ENCODE measurements around the gene TSPAN1.

The TSPAN1 gene

DNA sequence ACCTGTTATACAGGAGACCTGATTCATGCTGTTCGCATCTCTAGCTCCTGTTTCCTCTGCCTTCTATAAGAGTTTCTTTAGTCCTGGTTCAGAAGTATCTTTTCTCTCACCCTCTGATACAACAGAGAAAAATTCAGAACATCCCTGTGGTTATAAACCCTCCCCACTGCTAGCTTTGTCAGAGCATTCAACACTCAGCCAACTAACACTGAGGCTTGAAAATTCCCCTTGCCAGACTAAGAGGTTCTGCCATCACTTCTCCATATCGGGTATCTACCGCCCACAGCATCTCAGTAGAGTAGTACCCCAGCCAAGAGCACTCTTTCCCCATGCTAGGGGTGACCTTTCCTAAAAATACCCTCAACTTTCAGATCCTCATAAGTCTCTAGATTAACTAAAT is 22.9 kb upstream of the TSPAN1 start:
- DNase-seq (no peak), ATAC-seq (no peak)
- no peak overlapping the region for H3K27ac Mint-ChIP-seq
- no peaks in the 10 kb centered on the region for H3K9me3 Mint-ChIP-seq
- H3K36me3 Mint-ChIP-seq (ENCODE audit: low read depth): no peaks in the 10 kb centered on the region
- no peaks in the 10 kb centered on the region for H3K4me1 Mint-ChIP-seq
- no peak overlapping the region for H3K4me3 Mint-ChIP-seq
- H3K27me3 Mint-ChIP-seq: no peaks in the 10 kb centered on the region

DNA sequence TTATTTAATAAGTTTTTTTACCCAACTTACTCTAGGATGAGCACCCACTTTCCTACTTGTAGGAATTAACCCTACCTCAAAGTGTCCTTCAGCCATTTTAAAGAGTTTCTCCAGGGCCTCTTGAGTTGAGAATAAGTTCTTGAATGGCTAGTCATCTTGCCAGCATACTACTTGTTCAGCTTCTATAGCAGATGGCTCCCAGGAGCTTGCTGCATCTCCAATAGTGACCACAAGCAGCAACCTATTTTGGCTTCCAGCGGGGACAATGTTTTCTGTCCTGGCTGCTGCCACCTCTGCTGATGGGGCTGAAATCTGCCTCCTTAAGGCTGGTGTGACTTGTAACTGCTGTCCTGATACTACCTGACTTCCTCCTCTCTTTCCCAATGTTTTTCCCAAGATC is 21.7 kb upstream of the TSPAN1 start:
- H3K27me3 Mint-ChIP-seq: no peaks in the 10 kb centered on the region
- H3K36me3 Mint-ChIP-seq (ENCODE audit: low read depth): no peaks in the 10 kb centered on the region
- no peaks in the 10 kb centered on the region for H3K4me1 Mint-ChIP-seq
- DNase-seq: no peak
- no peak for ATAC-seq
- H3K4me3 Mint-ChIP-seq: no peak overlapping the region
- no peaks in the 10 kb centered on the region for H3K9me3 Mint-ChIP-seq
- H3K27ac Mint-ChIP-seq: no peak overlapping the region

DNA sequence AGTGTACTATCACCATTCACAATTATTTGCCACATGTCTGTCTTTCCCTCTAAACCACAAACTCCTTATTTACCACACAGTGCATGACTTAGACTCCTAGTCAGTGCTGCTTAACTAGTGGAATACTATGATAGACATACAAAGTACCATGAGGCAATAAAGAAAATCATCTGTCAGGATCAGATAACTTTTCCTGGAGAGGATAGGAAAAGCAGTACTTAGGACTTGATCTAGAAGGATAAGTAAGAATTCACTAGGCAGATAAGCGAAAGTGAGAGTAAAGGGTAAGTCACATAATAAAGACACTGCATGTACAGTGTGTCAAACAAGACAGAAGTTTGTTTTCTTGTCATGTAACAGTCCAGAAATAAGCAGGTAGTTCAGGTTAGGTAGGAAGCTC is 21.2 kb upstream of the TSPAN1 start:
- no peaks in the 10 kb centered on the region for H3K9me3 Mint-ChIP-seq
- no peaks in the 10 kb centered on the region for H3K36me3 Mint-ChIP-seq (ENCODE audit: low read depth)
- ATAC-seq (no peak), DNase-seq (no peak)
- no peaks in the 10 kb centered on the region for H3K4me1 Mint-ChIP-seq
- H3K4me3 Mint-ChIP-seq: no peak overlapping the region
- H3K27me3 Mint-ChIP-seq: no peaks in the 10 kb centered on the region
- H3K27ac Mint-ChIP-seq: no peak overlapping the region

DNA sequence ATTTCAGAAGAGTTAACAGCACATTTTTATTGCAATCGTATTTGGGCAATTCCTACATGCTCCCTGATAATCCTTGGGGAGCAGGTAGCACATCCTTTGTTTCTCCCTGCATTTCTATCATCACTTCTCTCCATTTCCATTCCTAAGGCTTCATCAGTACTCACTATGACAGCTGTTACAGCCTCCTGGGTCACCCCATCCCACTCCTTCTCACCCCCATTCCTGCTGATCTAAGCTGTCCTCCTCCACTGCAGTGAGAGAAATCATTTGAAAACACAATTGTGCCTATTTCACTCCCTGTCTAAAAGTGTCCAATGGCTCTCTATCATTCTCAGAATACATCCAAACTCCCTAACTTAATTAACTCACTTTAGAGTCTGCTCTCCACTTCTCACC is 17.0 kb upstream of the TSPAN1 start:
- Mint-ChIP-seq H3K9me3 (no peaks in the 10 kb centered on the region), H3K27me3 (peaks cover 2% of the 10 kb centered on the region), H3K4me3 (no peak overlapping the region), H3K36me3 (ENCODE audit: low read depth) (no peaks in the 10 kb centered on the region), H3K27ac (no peak overlapping the region), H3K4me1 (no peaks in the 10 kb centered on the region)
- no peak for ATAC-seq
- DNase-seq: no peak

DNA sequence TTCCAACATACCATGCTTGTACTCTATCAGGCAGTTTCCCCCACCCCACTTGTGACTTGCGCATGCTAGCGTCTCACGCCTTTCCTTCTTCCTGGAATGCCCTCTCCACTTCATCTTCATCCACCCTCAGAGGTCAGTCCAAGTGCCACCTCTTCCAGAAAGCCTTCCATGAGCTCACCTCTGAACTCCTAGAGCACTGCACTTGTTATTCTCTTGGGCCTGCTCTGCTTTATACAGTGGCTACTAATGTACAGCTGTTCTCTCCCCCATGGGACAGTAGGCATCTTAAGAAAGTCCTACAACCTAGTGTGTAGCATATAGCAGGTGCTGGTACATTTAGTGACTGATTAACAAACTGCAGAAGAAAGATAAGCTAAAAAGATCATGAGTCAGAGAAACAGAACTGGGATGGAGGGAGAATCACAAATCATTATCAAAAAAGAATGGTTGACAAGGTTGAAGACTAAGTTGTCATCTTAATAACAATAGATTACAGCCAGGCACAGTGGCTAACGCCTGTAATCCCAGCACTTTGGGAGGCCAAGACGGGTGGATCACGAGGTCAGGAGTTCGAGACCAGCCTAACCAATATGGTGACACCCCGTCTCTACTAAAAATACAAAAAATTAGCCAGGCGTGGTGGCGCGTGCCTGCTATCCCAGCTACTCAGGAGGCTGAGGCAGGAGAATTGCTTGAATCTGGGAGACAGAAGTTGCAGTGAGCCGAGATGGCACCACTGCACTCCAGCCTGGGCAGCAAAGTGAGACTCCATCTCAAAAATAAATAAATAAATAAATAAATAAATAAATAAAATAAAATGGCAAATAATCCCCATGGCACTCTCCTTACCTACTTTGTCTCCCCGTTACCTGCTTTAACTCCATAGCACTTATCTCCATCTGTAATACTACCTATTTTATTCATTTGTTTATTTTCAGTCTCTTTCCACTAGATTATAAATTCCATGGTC is 16.3 kb upstream of the TSPAN1 start:
- H3K27me3 Mint-ChIP-seq: peaks cover 2% of the 10 kb centered on the region
- no peaks in the 10 kb centered on the region for H3K9me3 Mint-ChIP-seq

DNA sequence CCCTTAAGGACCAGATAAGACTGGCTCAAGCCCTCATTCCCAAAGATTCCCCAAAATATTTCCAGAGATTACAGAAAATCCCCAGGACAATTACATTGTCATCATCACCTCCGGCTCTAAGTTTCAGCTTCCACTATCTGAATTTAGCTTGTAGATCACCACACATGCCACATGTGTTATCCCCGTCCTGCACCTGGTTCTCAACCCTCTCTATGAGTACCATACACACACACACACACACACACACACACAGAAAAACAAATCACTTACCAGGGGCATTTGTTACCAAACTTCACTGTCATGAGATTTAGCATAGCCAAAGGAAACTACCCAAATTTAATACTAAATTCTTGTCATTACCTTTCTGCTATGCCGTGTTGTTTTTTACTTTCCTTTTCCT is 15.4 kb upstream of the TSPAN1 start:
- ATAC-seq (no peak), DNase-seq (no peak)
- H3K36me3 Mint-ChIP-seq (ENCODE audit: low read depth): no peaks in the 10 kb centered on the region

More for the DNA sequence above, 16.3 kb upstream of the TSPAN1 start:
- no peak for DNase-seq
- no peak overlapping the region for H3K27ac Mint-ChIP-seq
- no peaks in the 10 kb centered on the region for H3K36me3 Mint-ChIP-seq (ENCODE audit: low read depth)
- no peaks in the 10 kb centered on the region for H3K4me1 Mint-ChIP-seq
- no peak overlapping the region for H3K4me3 Mint-ChIP-seq
- ATAC-seq: no peak

DNA sequence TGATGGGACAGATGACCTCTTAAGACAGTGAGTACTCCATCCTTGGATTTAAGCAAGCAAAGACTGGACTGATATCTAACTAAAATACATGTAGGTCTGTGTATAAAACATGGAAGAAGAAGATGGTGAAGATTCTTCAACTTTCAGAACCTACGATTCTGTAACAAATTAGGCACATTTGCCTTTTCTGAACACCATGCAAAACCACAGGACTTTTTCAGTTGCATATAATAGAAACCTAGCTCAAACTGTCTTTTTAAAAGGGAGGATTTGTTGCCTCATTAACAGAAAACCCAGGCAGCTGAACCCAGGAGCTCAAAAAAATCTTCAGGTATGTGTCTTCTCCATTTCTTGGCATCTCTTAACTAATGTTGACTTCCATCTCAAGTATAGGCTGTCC is 14.7 kb upstream of the TSPAN1 start:
- no peaks in the 10 kb centered on the region for H3K36me3 Mint-ChIP-seq (ENCODE audit: low read depth)
- peaks cover 2% of the 10 kb centered on the region for H3K27me3 Mint-ChIP-seq
- H3K9me3 Mint-ChIP-seq: no peaks in the 10 kb centered on the region
- no peak for ATAC-seq
- no peak overlapping the region for H3K27ac Mint-ChIP-seq
- no peaks in the 10 kb centered on the region for H3K4me1 Mint-ChIP-seq
- no peak for DNase-seq
- no peak overlapping the region for H3K4me3 Mint-ChIP-seq

More for the DNA sequence above, 15.4 kb upstream of the TSPAN1 start:
- Mint-ChIP-seq H3K4me1 (no peaks in the 10 kb centered on the region), H3K9me3 (no peaks in the 10 kb centered on the region), H3K4me3 (no peak overlapping the region), H3K27ac (no peak overlapping the region), H3K27me3 (peaks cover 2% of the 10 kb centered on the region)

DNA sequence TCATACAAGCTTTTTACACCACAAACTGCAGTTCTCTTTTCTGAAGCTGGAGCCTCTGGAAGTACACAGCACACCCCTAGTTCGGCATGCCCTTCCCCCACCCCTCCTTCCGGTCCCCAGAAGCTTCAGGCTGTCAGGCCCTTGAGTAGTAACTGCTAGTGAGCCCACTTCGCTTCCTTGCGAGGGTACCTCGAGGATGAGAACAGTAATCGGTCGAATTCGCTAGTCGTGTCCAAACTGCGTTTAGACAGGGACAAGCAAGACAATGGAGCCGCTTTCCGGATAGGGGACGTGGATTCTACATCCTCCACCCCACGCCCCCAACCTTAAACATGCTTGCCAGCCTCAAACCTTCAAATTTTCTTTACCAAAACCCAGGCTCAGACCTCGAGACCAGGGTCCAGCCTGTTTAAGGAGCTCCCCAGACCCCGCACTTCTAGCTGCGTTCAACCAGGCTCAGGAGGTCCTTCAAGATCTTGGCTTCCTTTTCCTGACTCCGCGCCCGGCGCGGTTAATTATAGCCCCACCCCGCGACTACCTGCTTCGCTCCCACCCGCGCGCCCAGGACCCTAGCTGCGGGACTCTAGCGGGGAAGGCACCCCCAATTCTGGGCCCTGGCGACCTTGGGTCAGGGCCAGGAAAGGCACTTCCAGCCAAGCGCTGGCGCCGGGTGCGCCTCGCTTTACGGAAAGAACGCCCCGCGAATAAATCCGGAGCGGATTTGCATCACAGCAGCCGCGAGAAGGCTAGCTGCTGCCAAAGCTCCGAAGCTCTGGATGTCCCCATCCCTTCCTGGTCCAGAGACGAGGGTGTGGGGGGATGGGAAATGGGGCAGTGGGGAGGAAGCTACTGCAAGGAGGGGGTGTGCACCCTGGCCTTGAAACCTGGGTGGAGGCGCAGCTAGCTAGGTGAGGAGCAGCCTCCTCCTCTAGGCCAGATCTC is 8.1 kb upstream of the TSPAN1 start:
- DNase-seq (peak; percentile 45), ATAC-seq (peak; percentile 39)
- peak overlapping the region; percentile 44 for H3K27ac Mint-ChIP-seq
- H3K36me3 Mint-ChIP-seq (ENCODE audit: low read depth): no peaks in the 10 kb centered on the region
- H3K4me3 Mint-ChIP-seq: peak overlapping the region; percentile 76
- H3K27me3 Mint-ChIP-seq: peaks cover 2% of the 10 kb centered on the region
- peaks cover 17% of the 10 kb centered on the region for H3K4me1 Mint-ChIP-seq
- no peaks in the 10 kb centered on the region for H3K9me3 Mint-ChIP-seq

DNA sequence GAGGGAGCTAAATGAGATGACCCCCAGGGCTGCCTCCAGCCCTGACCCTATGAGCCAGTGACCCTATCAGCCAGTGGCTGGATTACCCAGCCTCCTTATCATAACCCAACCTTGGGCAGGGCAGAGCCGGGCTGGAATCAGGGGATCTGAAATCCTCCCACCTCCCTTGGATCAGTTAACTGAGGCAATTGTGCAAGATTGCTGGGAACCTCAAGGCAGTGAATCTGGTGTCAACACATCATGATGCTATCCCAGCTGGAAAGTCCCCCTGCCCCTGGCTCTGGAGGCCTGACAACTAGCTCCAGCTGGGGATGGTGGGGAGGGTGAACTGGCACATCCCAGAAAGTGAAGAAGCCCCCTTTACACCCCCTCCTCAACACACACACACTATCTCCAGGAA is 6.4 kb upstream of the TSPAN1 start:
- H3K27me3 Mint-ChIP-seq: peaks cover 2% of the 10 kb centered on the region
- no peaks in the 10 kb centered on the region for H3K9me3 Mint-ChIP-seq
- ATAC-seq (no peak), DNase-seq (no peak)
- peaks cover 17% of the 10 kb centered on the region for H3K4me1 Mint-ChIP-seq
- no peak overlapping the region for H3K27ac Mint-ChIP-seq
- no peak overlapping the region for H3K4me3 Mint-ChIP-seq
- H3K36me3 Mint-ChIP-seq (ENCODE audit: low read depth): no peaks in the 10 kb centered on the region

DNA sequence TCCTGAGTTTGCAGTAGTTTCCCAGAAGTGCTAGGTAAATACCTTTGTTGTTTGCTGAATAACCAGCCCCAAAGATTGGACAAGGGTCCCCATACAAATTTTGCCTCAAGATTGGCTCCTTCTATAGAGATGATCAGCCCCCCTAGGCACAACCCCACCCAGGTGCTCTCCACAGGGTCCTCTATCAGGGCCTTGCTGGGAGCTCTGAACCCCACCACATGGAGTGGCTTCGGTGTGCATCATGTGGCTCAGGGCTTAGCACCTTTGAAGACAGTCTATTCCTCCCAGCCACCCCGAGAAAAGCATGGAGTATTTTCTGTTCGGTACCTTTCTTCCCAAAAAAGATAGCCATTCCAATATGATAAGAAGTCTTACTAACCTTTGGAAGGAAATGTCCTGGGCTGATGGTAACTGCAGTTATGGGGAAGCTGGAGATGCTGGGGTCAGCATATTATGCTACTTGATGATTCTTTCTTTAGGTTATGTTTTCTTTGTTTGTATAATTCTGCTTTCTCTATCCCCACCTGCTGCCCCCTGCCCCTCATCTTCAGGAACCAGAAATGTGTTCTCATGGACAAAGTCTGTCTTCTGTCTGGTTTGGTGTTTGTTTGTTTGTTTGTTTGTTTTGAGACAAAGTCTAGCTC is 5.0 kb upstream of the TSPAN1 start:
- Mint-ChIP-seq H3K27ac (no peak overlapping the region), H3K9me3 (no peaks in the 10 kb centered on the region), H3K4me3 (no peak overlapping the region), H3K4me1 (peaks cover 17% of the 10 kb centered on the region), H3K36me3 (ENCODE audit: low read depth) (no peaks in the 10 kb centered on the region), H3K27me3 (peaks cover 2% of the 10 kb centered on the region)
- DNase-seq: no peak
- ATAC-seq: no peak

DNA sequence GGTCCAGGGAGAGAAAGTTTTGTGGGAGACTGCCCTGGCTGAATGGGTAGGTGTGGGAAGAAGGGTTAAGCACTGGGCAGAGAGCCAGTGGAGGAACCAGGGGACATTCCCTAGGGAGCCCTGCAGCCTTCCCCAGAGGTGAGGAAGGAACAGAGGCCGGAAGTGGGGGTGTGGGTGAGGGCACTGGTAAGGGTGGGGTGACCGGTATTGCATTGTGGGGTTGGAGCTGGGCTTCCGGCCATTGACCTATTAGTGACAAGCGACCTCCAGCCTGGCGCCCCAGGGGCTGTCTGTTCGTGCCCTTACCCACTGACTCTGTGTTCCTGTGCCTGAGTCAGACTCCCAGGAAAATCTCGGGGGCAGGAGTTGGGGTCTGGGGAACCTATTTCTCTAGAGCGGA is 3.5 kb upstream of the TSPAN1 start:
- DNase-seq (no peak), ATAC-seq (no peak)
- Mint-ChIP-seq H3K4me3 (no peak overlapping the region), H3K27me3 (peaks cover 2% of the 10 kb centered on the region), H3K9me3 (no peaks in the 10 kb centered on the region), H3K27ac (no peak overlapping the region), H3K4me1 (peaks cover 14% of the 10 kb centered on the region), H3K36me3 (ENCODE audit: low read depth) (no peaks in the 10 kb centered on the region)

DNA sequence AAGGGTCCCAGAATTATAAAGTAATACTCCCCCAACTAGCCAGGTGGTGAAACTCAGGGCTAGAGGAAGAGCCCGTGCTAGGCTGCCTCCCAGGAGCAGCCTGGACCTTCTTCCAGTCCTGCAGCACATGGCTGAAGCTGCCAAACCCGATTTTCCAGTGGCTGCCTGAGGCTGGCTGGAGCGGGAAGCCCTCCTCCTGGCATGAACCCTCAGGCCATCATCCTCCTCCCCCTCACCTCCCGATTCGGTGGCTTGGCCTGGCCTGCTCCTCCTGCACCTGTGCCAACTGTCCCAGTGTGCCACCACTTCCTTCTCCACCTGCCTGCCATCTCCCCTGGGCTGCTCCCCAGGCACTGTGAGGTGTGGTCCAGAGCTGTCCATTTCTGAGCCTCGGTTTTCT is 3.0 kb upstream of the TSPAN1 start:
- ATAC-seq (no peak), DNase-seq (no peak)
- Mint-ChIP-seq H3K36me3 (ENCODE audit: low read depth) (no peaks in the 10 kb centered on the region), H3K27me3 (peaks cover 2% of the 10 kb centered on the region), H3K4me1 (peaks cover 9% of the 10 kb centered on the region), H3K4me3 (no peak overlapping the region), H3K27ac (no peak overlapping the region), H3K9me3 (no peaks in the 10 kb centered on the region)

DNA sequence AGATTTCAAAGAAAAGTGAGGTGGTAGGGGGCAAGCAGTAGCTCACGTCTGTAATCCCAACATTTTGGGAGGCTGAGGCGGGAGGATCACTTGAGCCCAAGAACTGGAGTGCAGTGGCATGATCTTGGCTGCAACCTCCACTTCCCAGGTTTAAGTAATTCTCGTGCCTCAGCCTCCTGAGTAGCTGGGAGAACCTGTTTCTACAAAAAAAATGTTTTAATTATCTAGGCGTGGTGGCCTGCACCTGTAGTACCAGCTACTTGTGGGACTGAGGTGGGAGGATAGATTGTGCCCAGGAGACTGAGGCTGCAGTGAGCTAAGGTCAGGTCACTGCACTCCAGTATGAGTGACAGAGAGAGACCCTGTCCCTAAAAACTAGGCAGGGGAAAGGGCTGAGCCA is 2.6 kb upstream of the TSPAN1 start:
- Mint-ChIP-seq H3K36me3 (ENCODE audit: low read depth) (no peaks in the 10 kb centered on the region), H3K4me3 (no peak overlapping the region), H3K9me3 (no peaks in the 10 kb centered on the region), H3K27ac (no peak overlapping the region), H3K27me3 (peaks cover 2% of the 10 kb centered on the region), H3K4me1 (peaks cover 5% of the 10 kb centered on the region)
- no peak for DNase-seq
- ATAC-seq: no peak

DNA sequence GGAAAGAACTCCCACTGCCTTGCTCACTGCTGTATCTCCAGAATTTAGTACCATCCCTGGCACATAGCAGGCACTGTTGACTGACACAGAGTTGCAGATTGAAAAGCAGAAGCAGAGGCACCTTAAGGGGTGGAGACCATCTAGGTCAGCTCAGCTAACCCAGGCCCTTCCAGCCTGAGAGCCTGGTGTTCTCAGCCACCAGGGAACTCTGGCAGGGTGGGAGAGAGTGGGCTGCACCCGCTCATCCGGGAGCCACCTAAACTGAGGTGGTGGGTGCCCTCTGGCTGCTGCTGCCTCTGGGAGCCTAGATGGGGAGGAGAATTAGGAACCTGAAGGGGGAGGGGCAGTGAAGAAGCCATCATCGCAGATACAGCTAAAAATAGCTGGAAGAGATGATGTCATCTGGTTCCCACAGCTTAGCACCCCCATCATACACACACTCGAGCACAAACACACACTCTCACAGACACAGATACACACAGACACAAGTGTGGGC is 1.5 kb upstream of the TSPAN1 start:
- Mint-ChIP-seq H3K36me3 (ENCODE audit: low read depth) (no peaks in the 10 kb centered on the region), H3K27ac (no peak overlapping the region), H3K4me3 (no peak overlapping the region), H3K4me1 (no peaks in the 10 kb centered on the region), H3K9me3 (no peaks in the 10 kb centered on the region), H3K27me3 (no peaks in the 10 kb centered on the region)
- ATAC-seq: no peak
- no peak for DNase-seq

Data from activated naive CD8-positive, alpha-beta T cell treated with anti-CD3 and anti-CD28 coated beads, Interleukin-2, amount 50 U/mL, for 24 hours (primary cell).